Effector memory CD8-positive, alpha-beta T cell (primary cell): ENCODE measurements around the gene MTMR10.

Source experiments
- ATAC-seq: fragments of 150-1000 bp; cut with Tn5 transposase; replicated peaks from 2 replicates; pipeline ENCODE4 v1.10.0; 2021; ENCODE audit warnings: mild to moderate bottlenecking, moderate library complexity
- DNase-seq, 3 experiments: peaks; one replicate each; pipeline ENCODE4 v3.0.0; 2021
- H3K27ac Mint-ChIP-seq, 2 donors: one replicate each; pipeline ENCODE4 v1.8.0; 2022; ENCODE audit warnings: mild to moderate bottlenecking in 2 of 2, mixed read lengths in 2 of 2, moderate library complexity in 2 of 2
- H3K27me3 Mint-ChIP-seq, 2 donors: one replicate each; pipeline ENCODE4 v1.8.0; 2022; ENCODE audit warnings: mixed read lengths in 2 of 2
- H3K36me3 Mint-ChIP-seq: one replicate; pipeline ENCODE4 v1.8.0; 2022; ENCODE audit warnings: mild to moderate bottlenecking, moderate library complexity, mixed read lengths; ENCODE audit not compliant: insufficient read depth
- H3K4me1 Mint-ChIP-seq, 2 donors: one replicate each; pipeline ENCODE4 v1.8.0; 2022; ENCODE audit warnings: low read depth in 2 of 2, mixed read lengths in 2 of 2
- H3K4me3 Mint-ChIP-seq, 2 donors: one replicate each; pipeline ENCODE4 v1.8.0; 2022; ENCODE audit warnings: mild to moderate bottlenecking in 2 of 2, mixed read lengths in 2 of 2, moderate library complexity in 2 of 2
- H3K9me3 Mint-ChIP-seq, 2 donors: one replicate each; pipeline ENCODE4 v1.8.0; 2022; ENCODE audit warnings: mixed read lengths in 2 of 2

MTMR10 gene

DNA sequence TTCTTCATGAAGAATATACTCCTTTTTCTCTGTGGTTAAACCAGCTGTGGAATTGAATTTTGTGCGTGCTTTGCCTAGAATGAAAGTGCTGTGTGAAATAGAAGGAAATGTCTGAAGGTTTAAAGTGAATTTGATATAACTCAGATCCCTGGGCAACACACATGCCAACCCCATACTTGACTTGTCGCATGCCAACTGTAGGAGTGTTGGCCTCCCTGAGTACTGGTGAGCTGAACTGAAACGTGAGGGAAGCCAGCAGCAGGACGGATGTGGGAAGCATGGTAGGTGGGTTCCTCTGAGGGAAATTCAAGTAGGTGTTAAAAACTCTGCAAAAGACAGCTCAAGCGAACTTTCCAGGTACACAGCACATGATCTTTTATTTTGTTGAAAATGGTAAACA, 73.1 kb downstream of the MTMR10 start:
- H3K36me3 Mint-ChIP-seq, result peaks cover 51% of the 10 kb centered on the region
- peaks cover 4 to 8% of the 10 kb centered on the region in 2 donors for H3K4me1 Mint-ChIP-seq
- no peak for DNase-seq
- no peaks in the 10 kb centered on the region for H3K9me3 Mint-ChIP-seq
- H3K4me3 Mint-ChIP-seq, result no peak overlapping the region
- no peak for ATAC-seq
- no peaks in the 10 kb centered on the region for H3K27me3 Mint-ChIP-seq
- H3K27ac Mint-ChIP-seq, result no peak overlapping the region

DNA sequence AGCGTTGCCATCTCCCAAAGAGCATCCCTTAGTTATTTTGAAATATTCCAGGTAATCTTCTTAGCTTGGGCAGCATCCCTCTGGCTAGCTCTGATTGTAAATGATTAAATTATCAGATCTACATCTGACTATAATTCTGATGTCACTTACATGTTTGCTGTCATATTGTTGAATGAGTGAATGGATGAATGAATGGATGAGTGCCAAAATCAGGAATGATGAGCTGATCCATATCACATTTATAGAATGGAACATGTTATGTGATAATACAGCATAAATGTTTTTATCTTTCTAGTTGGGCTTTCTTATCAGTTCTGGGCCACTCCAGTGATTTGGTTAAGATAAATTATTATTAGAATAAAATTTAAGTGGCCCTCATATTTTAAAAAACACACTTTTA, 73.8 kb downstream of the MTMR10 start:
- ATAC-seq (no peak), DNase-seq (no peak)
- Mint-ChIP-seq H3K4me3 (no peak overlapping the region), H3K27ac (no peak overlapping the region), H3K36me3 (peaks cover 51% of the 10 kb centered on the region), H3K9me3 (no peaks in the 10 kb centered on the region), H3K27me3 (no peaks in the 10 kb centered on the region), H3K4me1 (peaks cover 4 to 8% of the 10 kb centered on the region in 2 donors)

DNA sequence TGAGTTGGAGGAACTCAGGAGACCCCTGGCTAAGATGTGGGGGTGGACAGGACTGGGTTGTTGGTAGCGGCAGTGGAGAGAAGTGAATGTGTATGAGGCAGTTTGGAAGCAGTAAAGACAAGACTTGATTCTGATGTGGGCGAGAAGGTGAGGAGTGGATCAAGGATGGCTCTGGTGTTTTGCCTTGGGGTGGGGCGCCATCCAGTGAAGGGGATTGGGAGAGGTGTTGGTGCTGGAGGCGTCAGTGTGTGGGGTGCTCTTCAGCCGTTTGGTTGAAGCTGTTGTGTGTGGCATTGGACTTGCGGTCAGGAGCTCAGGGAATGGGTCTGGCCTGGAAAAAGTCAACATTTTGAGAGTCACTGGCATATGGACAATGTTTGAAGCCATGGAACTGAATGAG, 74.4 kb downstream of the MTMR10 start:
- Mint-ChIP-seq H3K4me3 (no peak overlapping the region), H3K36me3 (peaks cover 55% of the 10 kb centered on the region), H3K4me1 (peaks cover 4 to 8% of the 10 kb centered on the region in 2 donors), H3K27ac (no peak overlapping the region), H3K9me3 (no peaks in the 10 kb centered on the region), H3K27me3 (no peaks in the 10 kb centered on the region)
- no peak for DNase-seq
- ATAC-seq, result no peak

DNA sequence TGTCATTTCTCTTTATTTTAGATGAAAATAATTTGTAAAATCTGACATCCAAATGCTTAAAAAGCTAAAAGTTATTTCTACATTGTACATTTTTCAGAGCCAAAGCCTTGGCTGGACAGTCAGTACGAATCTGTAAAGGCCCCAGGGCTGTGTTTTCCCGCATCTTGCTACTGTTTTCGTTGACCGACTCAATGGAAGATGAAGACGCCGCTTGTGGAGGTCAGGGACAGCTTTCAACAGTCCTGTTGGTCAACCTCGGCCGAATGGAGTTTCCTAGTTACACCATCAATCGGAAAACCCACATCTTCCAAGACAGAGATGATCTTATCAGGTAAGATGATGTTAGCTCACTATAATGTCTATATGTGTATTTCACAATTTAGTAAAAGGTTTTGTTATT, 77.7 kb downstream of the MTMR10 start:
- Mint-ChIP-seq H3K27me3 (no peaks in the 10 kb centered on the region), H3K4me1 (peaks cover 11 to 12% of the 10 kb centered on the region in 2 donors), H3K4me3 (no peak overlapping the region), H3K27ac (peak overlapping the region in 1 of 2 donors; percentile 41), H3K9me3 (no peaks in the 10 kb centered on the region), H3K36me3 (peaks cover 44% of the 10 kb centered on the region)
- ATAC-seq, result no peak
- DNase-seq, result no peak

DNA sequence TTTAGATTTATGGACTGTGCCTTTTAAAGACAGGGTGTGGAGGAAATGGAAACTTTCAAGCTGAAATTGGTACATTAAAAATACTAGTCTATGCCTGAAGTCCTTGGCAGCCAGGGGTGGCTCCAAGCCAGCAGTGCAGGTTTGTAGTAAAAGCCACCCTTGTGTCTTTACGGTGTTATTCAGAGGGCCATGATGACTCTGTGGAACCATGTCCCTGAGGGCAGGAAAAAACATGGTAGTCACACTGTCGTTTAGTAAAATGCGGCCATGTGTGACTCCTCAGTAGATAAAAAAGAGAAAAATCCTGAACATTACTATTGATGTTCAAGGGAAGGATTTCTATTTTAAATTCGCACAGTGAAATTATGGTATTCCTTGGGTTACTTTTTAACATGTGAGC, 85.1 kb downstream of the MTMR10 start:
- no peak for DNase-seq
- H3K27ac Mint-ChIP-seq, result no peak overlapping the region
- ATAC-seq, result no peak
- peaks cover 0 to 2% of the 10 kb centered on the region in 2 donors for H3K27me3 Mint-ChIP-seq
- no peaks in the 10 kb centered on the region for H3K9me3 Mint-ChIP-seq
- H3K36me3 Mint-ChIP-seq, result peaks cover 9% of the 10 kb centered on the region
- no peak overlapping the region for H3K4me3 Mint-ChIP-seq
- peaks cover 18 to 27% of the 10 kb centered on the region in 2 donors for H3K4me1 Mint-ChIP-seq

DNA sequence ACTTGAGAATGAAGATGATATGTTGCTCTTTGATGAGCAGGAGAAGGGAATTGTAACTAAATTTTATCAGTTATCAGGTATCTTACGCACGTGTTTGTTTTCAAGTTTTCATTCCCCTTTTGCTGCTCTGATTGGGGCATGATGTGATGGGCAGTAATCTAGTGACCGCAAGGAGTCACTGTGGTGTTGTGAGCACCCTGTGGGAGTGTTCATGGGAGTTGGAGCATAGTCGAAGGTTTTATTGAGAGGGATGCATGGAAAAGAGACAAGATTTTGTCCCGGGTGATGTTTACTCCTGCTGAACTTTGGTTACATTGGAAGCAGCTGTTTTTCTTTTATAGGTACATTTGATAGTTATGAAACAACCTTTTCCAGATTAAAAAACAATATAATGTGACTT, 85.6 kb downstream of the MTMR10 start:
- no peak overlapping the region for H3K27ac Mint-ChIP-seq

DNA sequence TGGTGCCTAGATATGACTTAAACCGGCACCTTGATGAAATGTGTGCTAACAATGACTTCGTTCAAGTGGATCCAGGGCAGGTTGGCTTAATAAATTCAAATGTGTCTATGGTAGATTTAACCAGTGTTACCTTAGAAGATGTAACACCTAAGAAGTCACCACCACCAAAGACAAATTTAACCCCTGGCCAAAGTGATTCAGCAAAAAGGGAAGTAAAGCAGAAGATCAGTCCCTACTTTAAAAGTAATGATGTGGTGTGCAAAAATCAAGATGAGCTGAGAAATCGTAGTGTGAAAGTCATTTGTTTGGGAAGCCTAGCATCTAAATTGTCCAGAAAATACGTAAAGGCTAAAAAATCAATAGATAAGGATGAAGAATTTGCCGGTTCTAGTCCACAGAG, 86.6 kb downstream of the MTMR10 start:
- Mint-ChIP-seq H3K4me3 (peak overlapping the region in 1 of 2 donors; percentile 100), H3K27me3 (peaks cover 0 to 8% of the 10 kb centered on the region in 2 donors), H3K27ac (peak overlapping the region in 1 of 2 donors; percentile 41), H3K9me3 (no peaks in the 10 kb centered on the region), H3K36me3 (peaks cover 6% of the 10 kb centered on the region), H3K4me1 (peaks cover 18 to 27% of the 10 kb centered on the region in 2 donors)
- no peak for DNase-seq
- no peak for ATAC-seq

More for the DNA sequence above, 85.6 kb downstream of the MTMR10 start:
- no peak for DNase-seq
- Mint-ChIP-seq H3K4me1 (peaks cover 18 to 27% of the 10 kb centered on the region in 2 donors), H3K27me3 (peaks cover 0 to 8% of the 10 kb centered on the region in 2 donors), H3K4me3 (no peak overlapping the region), H3K36me3 (peaks cover 9% of the 10 kb centered on the region), H3K9me3 (no peaks in the 10 kb centered on the region)
- no peak for ATAC-seq

DNA sequence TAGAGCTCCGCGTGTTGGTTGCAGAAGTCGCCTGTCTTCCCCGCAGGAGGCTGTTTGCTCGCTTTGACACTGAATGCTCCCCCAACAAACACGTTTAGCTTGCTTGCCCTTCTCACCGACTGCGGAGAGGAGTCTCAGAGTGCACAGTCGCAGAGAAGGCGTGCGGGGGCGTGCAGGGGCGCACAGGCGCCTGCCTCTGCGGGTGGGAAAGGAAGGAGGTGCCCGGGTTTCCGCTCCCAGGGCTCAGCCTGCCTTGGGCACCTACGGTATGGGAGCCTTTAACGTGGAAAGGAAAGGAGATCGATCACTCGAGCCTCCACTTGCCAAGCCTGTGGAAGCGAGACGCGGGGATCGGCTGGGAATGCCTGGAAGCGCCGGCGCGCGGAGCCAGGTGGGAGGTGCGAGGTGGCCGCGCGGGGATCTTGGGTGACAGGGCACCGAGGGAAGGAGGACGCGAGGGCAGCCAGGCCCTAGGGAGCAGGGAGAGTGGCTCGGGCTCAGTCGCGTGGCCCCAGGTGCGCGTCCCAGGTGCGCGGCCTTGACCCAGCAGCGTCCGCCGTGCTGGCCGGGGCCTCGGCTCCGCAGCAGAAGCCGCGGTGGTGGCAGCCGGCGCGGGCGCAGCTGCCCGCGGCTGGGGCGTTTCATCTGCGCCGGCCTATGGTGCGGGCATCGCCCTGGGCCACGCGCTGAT, 87.8 kb downstream of the MTMR10 start, which contains the start of gene FAN1:
Gene FAN1, plus strand, starts transcription at position 419 of the 691 bp plus-strand sequence. CDS start 749 bp downstream, outside the sequence.
- ATAC-seq (peak; percentile 83), DNase-seq (peak; percentile 49 to 62 (median 54))
- peak within 1 kb of the TSS; percentile 95 to 100 for H3K4me3 Mint-ChIP-seq
- H3K27ac Mint-ChIP-seq, result peak within 1 kb of the TSS; percentile 85 to 92
- peaks cover 11 to 22% of the 10 kb centered on the region in 2 donors for H3K4me1 Mint-ChIP-seq
- peaks cover 5% of the 10 kb centered on the region for H3K36me3 Mint-ChIP-seq
- H3K27me3 Mint-ChIP-seq, result peaks cover 0 to 8% of the 10 kb centered on the region in 2 donors
- H3K9me3 Mint-ChIP-seq, result no peaks in the 10 kb centered on the region

DNA sequence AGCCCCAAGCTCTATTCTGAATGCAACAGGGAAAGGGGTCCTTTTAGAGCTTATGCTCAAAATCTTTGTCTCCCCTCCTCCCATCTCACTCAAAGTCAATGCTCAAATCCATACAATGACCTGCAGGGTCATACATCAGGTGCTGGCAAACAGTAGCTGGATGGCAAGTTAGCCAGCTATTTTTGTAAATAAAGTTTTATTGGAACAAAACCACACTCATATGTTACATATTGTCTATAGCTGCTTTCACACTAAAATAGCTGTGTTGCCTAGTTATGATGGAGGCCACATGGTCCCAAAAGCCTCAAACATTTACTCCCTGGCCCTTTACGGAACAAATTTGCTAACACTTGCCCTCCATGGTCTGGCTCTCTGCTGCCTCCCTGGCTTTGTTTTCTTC, 89.5 kb downstream of the MTMR10 start:
- Mint-ChIP-seq H3K4me1 (peaks cover 11 to 18% of the 10 kb centered on the region in 2 donors), H3K9me3 (no peaks in the 10 kb centered on the region), H3K27me3 (peaks cover 0 to 8% of the 10 kb centered on the region in 2 donors), H3K36me3 (peaks cover 5% of the 10 kb centered on the region), H3K4me3 (no peak overlapping the region), H3K27ac (no peak overlapping the region)
- ATAC-seq (no peak), DNase-seq (no peak)

DNA sequence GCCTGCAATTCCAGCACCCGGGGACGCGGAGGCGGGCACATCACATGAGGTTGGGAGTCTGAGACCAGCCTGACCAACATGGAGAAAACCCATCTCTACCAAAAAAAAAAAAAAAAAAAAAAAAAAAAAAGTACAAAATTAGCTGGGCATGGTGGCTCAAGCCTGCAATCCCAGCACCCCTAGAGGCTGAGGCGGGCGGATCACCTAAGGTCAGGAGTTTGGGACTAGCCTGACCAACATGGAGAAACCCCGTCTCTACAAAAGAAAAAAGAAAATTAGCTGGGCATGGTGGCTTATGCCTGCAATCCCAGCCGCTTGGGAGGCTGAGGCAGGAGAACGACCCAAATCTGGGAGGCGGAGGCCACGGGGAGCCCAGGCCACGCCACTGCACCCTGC, 95.2 kb downstream of the MTMR10 start:
- H3K27me3 Mint-ChIP-seq, result peaks cover 0 to 4% of the 10 kb centered on the region in 2 donors
- ATAC-seq (no peak), DNase-seq (no peak)
- H3K4me1 Mint-ChIP-seq, result no peaks in the 10 kb centered on the region
- H3K4me3 Mint-ChIP-seq, result no peak overlapping the region
- H3K36me3 Mint-ChIP-seq, result no peaks in the 10 kb centered on the region
- H3K27ac Mint-ChIP-seq, result no peak overlapping the region
- H3K9me3 Mint-ChIP-seq, result no peaks in the 10 kb centered on the region

DNA sequence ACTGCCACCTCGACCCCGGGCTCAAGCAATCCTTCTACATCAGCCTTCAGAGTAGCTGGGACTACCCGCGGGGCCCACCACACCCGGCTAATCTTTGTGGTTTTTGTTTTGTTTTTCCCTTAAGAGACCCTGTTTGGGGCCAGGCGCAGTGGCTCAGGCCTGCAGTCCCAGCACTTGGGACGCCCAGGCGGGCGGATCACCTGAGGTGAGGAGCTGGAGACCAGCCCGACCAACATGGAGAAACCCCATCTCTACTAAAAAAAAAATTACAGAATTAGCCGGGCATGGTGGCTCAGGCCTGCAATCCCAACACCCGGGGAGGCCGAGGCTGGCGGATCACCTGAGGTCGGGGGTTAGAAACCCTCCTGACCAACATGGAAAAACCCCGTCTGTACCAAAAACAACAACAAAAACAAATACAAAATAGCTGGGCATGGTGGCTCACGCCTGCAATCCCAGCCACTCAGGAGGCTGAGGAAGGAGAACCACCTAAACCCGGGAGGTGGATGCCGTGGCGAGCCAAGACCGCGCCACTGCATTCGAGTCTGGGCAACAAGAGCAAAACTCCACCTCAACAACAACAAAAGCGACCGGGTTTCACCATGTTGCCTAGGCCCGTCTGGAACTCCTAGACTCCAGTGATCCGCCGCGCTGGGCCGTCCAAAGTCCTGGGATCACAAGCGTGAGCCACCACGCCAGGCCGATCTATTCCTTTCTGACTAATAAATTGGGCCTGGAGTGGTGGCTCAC, 95.8 kb downstream of the MTMR10 start:
- H3K9me3 Mint-ChIP-seq, result no peaks in the 10 kb centered on the region
- no peaks in the 10 kb centered on the region for H3K4me1 Mint-ChIP-seq
- H3K27ac Mint-ChIP-seq, result no peak overlapping the region
- no peaks in the 10 kb centered on the region for H3K27me3 Mint-ChIP-seq
- H3K36me3 Mint-ChIP-seq, result no peaks in the 10 kb centered on the region
- no peak for ATAC-seq
- H3K4me3 Mint-ChIP-seq, result no peak overlapping the region
- no peak for DNase-seq

DNA sequence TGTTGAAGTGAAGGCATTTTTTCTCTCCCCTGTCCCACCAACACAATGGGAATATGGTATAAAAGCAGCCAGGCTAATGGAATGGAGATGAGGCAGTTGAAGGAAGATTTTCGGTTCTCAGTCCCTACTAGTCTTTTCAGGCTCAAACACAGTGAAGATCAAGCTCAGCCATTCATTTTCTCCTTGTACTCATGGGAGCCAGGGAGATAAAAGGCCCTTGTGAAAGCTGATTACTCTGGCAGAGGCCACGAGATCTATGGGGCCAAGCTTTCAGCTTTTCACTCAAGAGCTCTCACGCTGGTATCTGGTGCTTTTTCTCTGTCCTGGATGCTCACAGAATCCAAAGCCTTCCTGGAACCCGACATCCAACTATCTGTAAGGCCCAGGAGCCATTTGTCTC, 102.2 kb downstream of the MTMR10 start:
- Mint-ChIP-seq H3K36me3 (peaks cover 3% of the 10 kb centered on the region), H3K27me3 (no peaks in the 10 kb centered on the region), H3K27ac (no peak overlapping the region), H3K9me3 (no peaks in the 10 kb centered on the region), H3K4me1 (no peaks in the 10 kb centered on the region), H3K4me3 (no peak overlapping the region)
- ATAC-seq (no peak), DNase-seq (no peak)
